ENCODE measurements around the gene RNF103.

DNA sequence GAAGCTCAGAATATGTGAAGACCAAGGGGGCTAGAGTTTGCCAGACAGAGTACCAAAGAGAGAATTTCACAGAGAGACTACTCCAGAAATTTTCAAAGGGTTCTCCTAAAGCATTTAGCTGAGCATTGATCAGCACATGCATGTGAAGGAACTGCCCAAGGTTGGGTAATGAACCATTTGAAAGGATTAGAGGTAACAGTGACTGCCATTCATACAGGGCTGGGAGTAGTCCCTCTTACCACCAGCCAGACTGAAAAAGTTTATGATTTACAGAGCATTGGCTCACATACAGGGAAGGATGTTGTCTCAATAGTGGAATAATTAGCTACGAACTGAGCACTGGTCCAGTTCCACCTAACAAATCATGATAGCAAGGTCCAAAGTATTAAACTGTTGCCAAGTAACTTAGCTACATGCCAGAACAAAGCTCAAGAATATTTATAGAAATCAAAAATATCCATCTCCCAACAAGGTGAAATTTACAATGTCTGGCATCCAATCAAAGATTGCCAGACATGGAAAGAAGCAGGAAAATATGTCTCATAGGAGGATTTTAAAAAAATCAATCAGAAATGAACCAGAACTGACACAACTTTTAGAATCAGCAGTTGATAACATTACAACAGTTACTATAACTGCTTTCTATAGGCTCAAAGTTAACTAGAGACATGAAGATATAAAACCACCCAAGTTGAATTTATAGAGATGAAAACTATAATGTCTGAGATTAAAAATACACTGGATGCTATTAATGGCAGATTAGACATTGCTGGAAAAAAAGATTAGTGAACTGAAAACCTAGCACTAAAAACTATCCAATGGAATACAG is 25.7 kb upstream of the RNF103 start:
- TF ChIP-seq, protein P1, sequence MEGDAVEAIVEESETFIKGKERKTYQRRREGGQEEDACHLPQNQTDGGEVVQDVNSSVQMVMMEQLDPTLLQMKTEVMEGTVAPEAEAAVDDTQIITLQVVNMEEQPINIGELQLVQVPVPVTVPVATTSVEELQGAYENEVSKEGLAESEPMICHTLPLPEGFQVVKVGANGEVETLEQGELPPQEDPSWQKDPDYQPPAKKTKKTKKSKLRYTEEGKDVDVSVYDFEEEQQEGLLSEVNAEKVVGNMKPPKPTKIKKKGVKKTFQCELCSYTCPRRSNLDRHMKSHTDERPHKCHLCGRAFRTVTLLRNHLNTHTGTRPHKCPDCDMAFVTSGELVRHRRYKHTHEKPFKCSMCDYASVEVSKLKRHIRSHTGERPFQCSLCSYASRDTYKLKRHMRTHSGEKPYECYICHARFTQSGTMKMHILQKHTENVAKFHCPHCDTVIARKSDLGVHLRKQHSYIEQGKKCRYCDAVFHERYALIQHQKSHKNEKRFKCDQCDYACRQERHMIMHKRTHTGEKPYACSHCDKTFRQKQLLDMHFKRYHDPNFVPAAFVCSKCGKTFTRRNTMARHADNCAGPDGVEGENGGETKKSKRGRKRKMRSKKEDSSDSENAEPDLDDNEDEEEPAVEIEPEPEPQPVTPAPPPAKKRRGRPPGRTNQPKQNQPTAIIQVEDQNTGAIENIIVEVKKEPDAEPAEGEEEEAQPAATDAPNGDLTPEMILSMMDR (IDR thresholded peaks at IDR 0.05; ENCODE audit: low read depth, low read length) = no peak
- TF ChIP-seq POLR2A (IDR thresholded peaks at IDR 0.05; ENCODE audit: extremely low read depth, insufficient read length) (no peak), MYC (IDR thresholded peaks at IDR 0.05; ENCODE audit: low read depth, low read length) (no peak)
- TF ChIP-seq, protein P2, sequence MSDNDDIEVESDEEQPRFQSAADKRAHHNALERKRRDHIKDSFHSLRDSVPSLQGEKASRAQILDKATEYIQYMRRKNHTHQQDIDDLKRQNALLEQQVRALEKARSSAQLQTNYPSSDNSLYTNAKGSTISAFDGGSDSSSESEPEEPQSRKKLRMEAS (IDR thresholded peaks at IDR 0.05; ENCODE audit: low read depth, low read length) = no peak
